ENCODE data around the gene PGAP1.

PGAP1 gene

DNA sequence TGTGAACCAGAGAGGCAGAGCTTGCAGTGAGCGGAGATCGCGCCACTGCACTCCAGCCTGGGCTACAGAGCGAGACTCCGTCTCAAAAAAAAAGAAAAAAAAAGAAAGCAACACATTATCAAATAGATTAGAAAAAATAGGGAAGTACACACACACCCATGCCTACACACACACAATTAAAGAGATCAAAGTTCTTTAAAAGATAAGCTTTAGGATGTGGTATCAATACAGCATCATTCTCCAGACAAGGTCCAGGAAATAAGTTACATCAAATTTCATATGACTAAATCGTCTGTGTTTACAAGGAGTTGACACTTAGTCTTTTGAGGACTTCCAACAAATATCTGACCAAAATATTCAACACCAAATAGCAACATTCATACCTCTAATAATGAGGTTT is 25.7 kb downstream of the PGAP1 start:
- no peak for DNase-seq (ENCODE audit: low read depth)
- H3K4me3 ChIP-seq (ENCODE audit: low read depth, low read length): no peak overlapping the region
- TF ChIP-seq, protein P1, sequence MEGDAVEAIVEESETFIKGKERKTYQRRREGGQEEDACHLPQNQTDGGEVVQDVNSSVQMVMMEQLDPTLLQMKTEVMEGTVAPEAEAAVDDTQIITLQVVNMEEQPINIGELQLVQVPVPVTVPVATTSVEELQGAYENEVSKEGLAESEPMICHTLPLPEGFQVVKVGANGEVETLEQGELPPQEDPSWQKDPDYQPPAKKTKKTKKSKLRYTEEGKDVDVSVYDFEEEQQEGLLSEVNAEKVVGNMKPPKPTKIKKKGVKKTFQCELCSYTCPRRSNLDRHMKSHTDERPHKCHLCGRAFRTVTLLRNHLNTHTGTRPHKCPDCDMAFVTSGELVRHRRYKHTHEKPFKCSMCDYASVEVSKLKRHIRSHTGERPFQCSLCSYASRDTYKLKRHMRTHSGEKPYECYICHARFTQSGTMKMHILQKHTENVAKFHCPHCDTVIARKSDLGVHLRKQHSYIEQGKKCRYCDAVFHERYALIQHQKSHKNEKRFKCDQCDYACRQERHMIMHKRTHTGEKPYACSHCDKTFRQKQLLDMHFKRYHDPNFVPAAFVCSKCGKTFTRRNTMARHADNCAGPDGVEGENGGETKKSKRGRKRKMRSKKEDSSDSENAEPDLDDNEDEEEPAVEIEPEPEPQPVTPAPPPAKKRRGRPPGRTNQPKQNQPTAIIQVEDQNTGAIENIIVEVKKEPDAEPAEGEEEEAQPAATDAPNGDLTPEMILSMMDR (conservative IDR thresholded peaks at IDR 0.05; ENCODE audit: low read depth, low read length): no peak

DNA sequence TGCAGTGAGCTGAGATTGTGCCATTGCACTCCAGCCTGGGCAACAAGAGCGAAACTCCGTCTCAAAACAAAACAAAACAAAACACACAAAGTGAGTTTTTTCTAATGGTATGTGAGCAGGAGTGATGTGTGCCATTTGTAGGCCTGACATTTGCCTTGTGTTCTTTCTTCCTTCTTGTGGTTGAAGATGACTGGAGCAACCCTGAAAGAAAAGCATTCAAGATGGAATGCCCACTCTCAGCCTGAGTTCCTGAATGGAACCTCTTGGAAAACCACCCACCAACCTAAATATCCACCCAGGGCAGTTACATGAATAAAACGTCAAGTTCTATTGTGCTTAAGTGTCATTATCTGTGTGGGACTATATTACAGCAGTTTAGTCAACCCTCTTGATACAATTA is 26.5 kb downstream of the PGAP1 start:
- H3K4me3 ChIP-seq (ENCODE audit: low read depth, low read length): no peak overlapping the region
- DNase-seq (ENCODE audit: low read depth): no peak
- TF ChIP-seq, protein P1 (conservative IDR thresholded peaks at IDR 0.05; ENCODE audit: low read depth, low read length): no peak

DNA sequence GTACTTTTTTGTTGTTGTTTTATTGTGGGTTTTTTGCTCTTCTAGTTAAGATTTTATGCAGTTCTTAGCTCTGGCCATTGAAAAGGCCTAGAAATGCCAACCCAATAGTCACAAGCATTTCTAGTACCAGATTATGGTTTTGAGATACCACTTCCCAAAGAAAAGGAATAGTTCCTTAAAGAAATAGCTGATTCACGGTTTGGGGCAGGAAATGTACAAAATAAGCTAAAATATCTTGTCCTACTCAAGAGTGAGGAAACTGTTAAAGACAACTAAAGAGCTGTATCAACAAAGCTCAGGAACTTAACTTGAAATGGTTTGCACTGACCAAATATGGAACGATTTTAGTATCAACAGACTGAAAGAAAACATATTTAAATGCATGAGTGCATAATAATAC is 35.4 kb downstream of the PGAP1 start:
- no peak overlapping the region for H3K4me3 ChIP-seq (ENCODE audit: low read depth, low read length)
- no peak for DNase-seq (ENCODE audit: low read depth)
- TF ChIP-seq, protein P1 (conservative IDR thresholded peaks at IDR 0.05; ENCODE audit: low read depth, low read length): no peak

DNA sequence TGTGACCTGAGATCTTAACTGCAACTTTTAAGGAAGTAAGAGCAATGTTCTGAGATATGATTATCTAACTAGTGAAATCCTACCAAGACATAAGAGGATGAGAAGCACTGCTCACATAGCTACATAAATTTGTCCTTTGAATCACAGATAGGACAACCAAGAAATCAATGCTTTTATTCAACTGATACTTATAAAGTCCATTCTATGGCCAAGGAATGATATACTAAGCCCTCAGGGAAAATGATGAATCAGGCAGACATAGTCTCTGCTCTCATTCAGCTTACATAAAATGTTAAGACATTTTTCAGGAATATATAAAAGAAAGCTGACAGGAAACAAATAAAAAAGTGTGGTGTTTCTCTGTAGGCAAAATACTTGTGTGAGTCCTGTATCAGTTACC is 39.1 kb downstream of the PGAP1 start:
- no peak for DNase-seq (ENCODE audit: low read depth)
- TF ChIP-seq, protein P1 (conservative IDR thresholded peaks at IDR 0.05; ENCODE audit: low read depth, low read length): no peak
- no peak overlapping the region for H3K4me3 ChIP-seq (ENCODE audit: low read depth, low read length)

DNA sequence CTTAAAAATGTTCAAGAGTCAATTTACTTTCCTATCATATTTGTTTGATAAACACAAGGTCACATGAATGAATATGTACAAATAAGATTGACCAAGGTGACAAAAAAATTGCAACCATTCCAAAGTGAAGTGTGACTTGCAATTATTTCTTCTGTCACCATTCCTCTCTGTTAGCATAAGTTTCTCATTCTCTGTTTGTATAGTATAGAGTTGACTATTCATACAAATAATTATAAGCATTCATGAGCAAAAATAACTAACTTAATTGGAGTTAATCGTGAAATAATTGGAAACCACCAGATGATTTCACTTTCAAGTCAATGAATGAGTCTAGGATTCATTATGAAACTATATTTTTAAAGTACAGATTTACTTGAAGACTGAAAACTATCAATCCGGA is 42.1 kb downstream of the PGAP1 start:
- TF ChIP-seq, protein P1 (conservative IDR thresholded peaks at IDR 0.05; ENCODE audit: low read depth, low read length): no peak

DNA sequence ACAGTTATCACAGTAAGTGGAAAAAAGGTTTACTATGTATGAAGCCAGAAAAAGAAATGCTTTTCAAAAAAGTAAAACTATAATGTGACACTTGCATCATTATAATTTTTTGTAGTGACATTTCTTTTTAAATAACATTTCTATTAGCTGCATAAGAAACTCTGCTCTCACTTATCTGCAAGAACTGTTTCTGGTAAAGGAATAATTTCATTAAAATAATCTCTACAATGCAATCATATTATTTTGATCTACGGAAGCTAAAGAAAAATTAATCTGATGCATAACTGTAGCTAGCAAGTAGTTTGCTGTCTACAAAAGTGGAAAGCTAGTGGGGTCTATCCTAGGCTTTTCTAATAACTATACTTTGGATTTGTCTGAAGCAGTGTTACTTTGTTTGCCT is 50.1 kb downstream of the PGAP1 start:
- H3K4me3 ChIP-seq (ENCODE audit: low read depth, low read length): no peak overlapping the region
- DNase-seq (ENCODE audit: low read depth): no peak
- TF ChIP-seq, protein P1 (conservative IDR thresholded peaks at IDR 0.05; ENCODE audit: low read depth, low read length): no peak

More for the DNA sequence above, 42.1 kb downstream of the PGAP1 start:
- DNase-seq (ENCODE audit: low read depth): no peak
- H3K4me3 ChIP-seq (ENCODE audit: low read depth, low read length): no peak overlapping the region

DNA sequence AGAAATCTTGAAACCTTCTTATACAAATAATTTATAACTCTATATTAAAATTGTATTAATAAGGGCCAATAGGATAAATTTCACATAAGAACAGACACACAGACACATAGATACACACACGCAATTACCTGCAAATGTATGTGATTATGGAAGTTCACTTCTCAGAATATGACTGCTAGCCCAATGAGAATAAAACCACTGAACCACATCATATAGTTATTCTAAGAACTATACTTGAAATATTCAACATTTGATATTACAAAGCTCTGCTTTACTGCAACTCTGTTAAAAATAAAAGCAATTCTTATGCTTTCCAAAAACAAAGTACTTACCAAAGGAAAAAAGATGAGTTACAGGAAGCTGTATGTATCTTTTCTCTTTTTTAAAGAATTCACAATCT is 51.1 kb downstream of the PGAP1 start:
- DNase-seq (ENCODE audit: low read depth): no peak
- TF ChIP-seq, protein P1 (conservative IDR thresholded peaks at IDR 0.05; ENCODE audit: low read depth, low read length): no peak
- H3K4me3 ChIP-seq (ENCODE audit: low read depth, low read length): no peak overlapping the region

All from choroid plexus epithelial cell (primary cell).